Heart left ventricle (tissue), 16 donors: ENCODE results near the gene PLCXD3. TPM values are rescaled to one million over a fixed set of nuclear protein-coding genes. Genes with fewer than 3 reads are reported as not detected.

ENCODE experiments used
- ATAC-seq, 4 donors: fragments of 200-7000 bp; cut with Tn5 transposase; one replicate each; pipeline ENCODE4 v1.9.1; 2020 to 2022; ENCODE audit warnings: moderate library complexity in 4 of 4, mild to moderate bottlenecking in 3 of 4, moderate number of reproducible peaks in 1 of 4
- DNase-seq, 5 donors: peaks; one replicate each; pipeline ENCODE4 v3.0.0-alpha.2; 2020
- H3K27ac ChIP-seq, 12 donors: fragments of 200-600 bp; sonication (generic) in 4 of 12; one replicate each; pipeline versions ENCODE4 v1.5.0 to v1.8.0; 2016 to 2022; ENCODE audit warnings: mild to moderate bottlenecking in 2 of 12
- H3K27me3 ChIP-seq, 9 donors: fragments of 200-600 bp; sonication (generic) in 2 of 9; one replicate each; pipeline versions ENCODE4 v1.5.1 to v1.8.0; 2016 to 2022; ENCODE audit warnings: mild to moderate bottlenecking in 3 of 9
- H3K36me3 ChIP-seq, 9 donors: fragments of 200-600 bp; sonication (generic) in 2 of 9; one replicate each; pipeline versions ENCODE4 v1.5.0 to v1.8.0; 2018 to 2022; ENCODE audit warnings: mild to moderate bottlenecking in 2 of 9
- H3K4me1 ChIP-seq, 12 donors: fragments of 200-600 bp; sonication (generic) in 4 of 12; one replicate each; pipeline versions ENCODE4 v1.5.0 to v1.8.0; 2016 to 2022; ENCODE audit warnings: mild to moderate bottlenecking in 3 of 12
- H3K4me3 ChIP-seq, 12 donors: fragments of 200-600 bp; sonication (generic) in 4 of 12; one replicate each; pipeline versions ENCODE4 v1.5.0 to v1.8.0; 2017 to 2022; ENCODE audit warnings: mild to moderate bottlenecking in 9 of 12, moderate library complexity in 4 of 12
- H3K9me3 ChIP-seq, 12 donors: fragments of 200-600 bp; sonication (generic) in 4 of 12; one replicate each; pipeline versions ENCODE4 v1.5.0 to v1.8.0; 2016 to 2022; ENCODE audit warnings: mild to moderate bottlenecking in 1 of 12
- CTCF ChIP-seq, 12 donors: fragments of 200-600 bp; sonication (generic) in 4 of 12; IDR thresholded peaks; one replicate each; pipeline versions ENCODE4 v1.5.0 to v1.8.0; 2018 to 2022; ENCODE audit warnings: antibody characterized with exemption in 12 of 12, mild to moderate bottlenecking in 5 of 12
- POLR2A ChIP-seq, 2 donors: fragments of 450-650 bp; IDR thresholded peaks; one replicate each; pipeline ENCODE4 v1.6.1; 2017; ENCODE audit warnings: antibody characterized with exemption in 2 of 2, mild to moderate bottlenecking in 2 of 2, moderate library complexity in 2 of 2
- WGBS, 4 donors: extraction: QIAGEN DNeasy Blood & Tissue Kit in 2 of 4; methylation state at CpG; one replicate each; pipeline versions ENCODE4 v1.1.5 to v1.1.7; 2013 to 2018; 5-methylcytosine and 5-hydroxymethylcytosine counted together
- intact Hi-C, 10 donors: fragments of 100-400 bp; cut with DNase I; formaldehyde crosslinking; loops; one replicate each; pipeline versions ENCODE4 v1.11.1 to v1.14.2; 2022
- polyA plus RNA-seq, 2 donors: library from polyadenylated mRNA; stranded (reverse); fragments of 200-250 nt; gene quantifications; one replicate each; pipeline ENCODE4 v1.2.3, GENCODE V29; 2013
- total RNA-seq, 9 donors: library from RNA; depleted of rRNA in 2 of 9; stranded (reverse); fragments of >200 nt in 2 of 9; fragmentation: NEBNext Ultra II Directional in 3 of 9; extraction: Animal tissue kit (Norgen Biotek cat#: 25700) in 3 of 9; gene quantifications; one replicate each; pipeline versions ENCODE4 v1.1.0 to v1.2.4, GENCODE V29; 2016 to 2023
- donor health status: ischemic (EF 13 %, LVEDD 7.1; RV severe dilation, severe dysfunction).
- donor health status: healthy with polysubstance abuse.
- donor health status: DM: no; HTN: yes; CAD: no.
- donor health status: DM: no; HTN: no; CAD: no.
- donor health status: ischemic (EF 25% LVEDD 6.9; RV normal size, moderate dysfunction).
- donor health status: ischemic (EF 25% LVEDD 5.7; RV mildly dilated, moderate dysfunction).
- donor health status: healthy.
- donor health status: DM: yes; HTN: yes; CAD: no.
- donor health status: ischemic (EF 35%, LVEDD 5.7; RV mildly dilated, moderate dysfunction).
- donor health status: nonischemic (EF 11% LVEDD 7.7; RV severe dilation, severe dysfunction).
- donor health status: DM: yes; HTN: yes; CAD: no.
- donor health status: PGD.
- donor health status: ischemic (EF 29% LVEDD 5.4; RV normal size, mild dysfunction).
- donor health status: nonischemic (EF 23%, LVEDD 6.1; RV moderate dilation, normal function).

PLCXD3 gene
- total and polyA plus RNA-seq, 11 donors, result 30.1 to 107 (median 62.5) TPM

- peaks cover 0 to 4% (median 0%) of the 10 kb centered on the region in 12 donors for H3K9me3 ChIP-seq
- DNase-seq, result no peak
- 48 to 69% (median 63%) methylated on average over 1 of the region's 1 CpG for WGBS, 4 donors
- H3K27me3 ChIP-seq, result no peaks in the 10 kb centered on the region
- H3K36me3 ChIP-seq, result peaks cover 0 to 8% (median 0%) of the 10 kb centered on the region in 9 donors
- intact Hi-C loops, result no loop called here
- no peak overlapping the region for H3K4me3 ChIP-seq
- TF ChIP-seq POLR2A (IDR thresholded peaks at IDR 0.05) (no peak), CTCF (IDR thresholded peaks at IDR 0.05) (no peak)
- peaks cover 0 to 7% (median 0%) of the 10 kb centered on the region in 12 donors for H3K4me1 ChIP-seq
- no peak for ATAC-seq
- no peak overlapping the region for H3K27ac ChIP-seq
These were observed 197.8 kb downstream of the PLCXD3 start for GRCh38 chr5:41312478-41313060.

- Histone ChIP-seq H3K9me3 (no peaks in the 10 kb centered on the region), H3K4me3 (no peak overlapping the region), H3K27me3 (no peaks in the 10 kb centered on the region), H3K4me1 (peaks cover 0 to 7% (median 0%) of the 10 kb centered on the region in 12 donors), H3K27ac (no peak overlapping the region), H3K36me3 (peaks cover 0 to 8% (median 0%) of the 10 kb centered on the region in 9 donors)
- WGBS, 4 donors, result 76 to 83% (median 78%) methylated on average over 5 of the region's 5 CpGs
- intact Hi-C loops, result no loop called here
- DNase-seq (no peak), ATAC-seq (no peak)
- TF ChIP-seq CTCF (IDR thresholded peaks at IDR 0.05), result no peak
- no peak for TF ChIP-seq POLR2A (IDR thresholded peaks at IDR 0.05)
These were observed 198.3 kb downstream of the PLCXD3 start for GRCh38 chr5:41312066-41312465.

- Histone ChIP-seq H3K9me3 (no peaks in the 10 kb centered on the region), H3K27me3 (no peaks in the 10 kb centered on the region), H3K4me3 (no peak overlapping the region), H3K36me3 (peaks cover 0 to 8% (median 0%) of the 10 kb centered on the region in 9 donors), H3K4me1 (peaks cover 0 to under 1% (median 0%) of the 10 kb centered on the region in 12 donors), H3K27ac (no peak overlapping the region)
- intact Hi-C loops, result no loop called here
- ATAC-seq, result no peak
- no peak for TF ChIP-seq POLR2A (IDR thresholded peaks at IDR 0.05)
- TF ChIP-seq CTCF (IDR thresholded peaks at IDR 0.05), result no peak
- WGBS, 4 donors, result 66 to 75% (median 68%) methylated on average over 2 of the region's 2 CpGs
- DNase-seq, result no peak
These were observed 201.1 kb downstream of the PLCXD3 start for GRCh38 chr5:41309275-41309674.

- DNase-seq (no peak), ATAC-seq (no peak)
- peaks cover 0 to 4% (median 0%) of the 10 kb centered on the region in 12 donors for H3K4me1 ChIP-seq
- H3K9me3 ChIP-seq, result no peaks in the 10 kb centered on the region
- 89 to 100% (median 96%) methylated on average over 1 of the region's 1 CpG for WGBS, 4 donors
- peaks cover 0 to 3% (median 0%) of the 10 kb centered on the region in 9 donors for H3K36me3 ChIP-seq
- intact Hi-C loops, result no loop called here
- no peak overlapping the region for H3K4me3 ChIP-seq
- no peaks in the 10 kb centered on the region for H3K27me3 ChIP-seq
- no peak for TF ChIP-seq CTCF (IDR thresholded peaks at IDR 0.05)
- TF ChIP-seq POLR2A (IDR thresholded peaks at IDR 0.05), result no peak
- H3K27ac ChIP-seq, result no peak overlapping the region
These were observed 204.4 kb downstream of the PLCXD3 start for GRCh38 chr5:41306005-41306404.
